ENCODE data around the gene ELANE. TPM values are rescaled to one million over a fixed set of nuclear protein-coding genes. Genes with fewer than 3 reads are reported as not detected.

ELANE gene
- total RNA-seq, 1 donor from 2014 or later: not detected

DNA sequence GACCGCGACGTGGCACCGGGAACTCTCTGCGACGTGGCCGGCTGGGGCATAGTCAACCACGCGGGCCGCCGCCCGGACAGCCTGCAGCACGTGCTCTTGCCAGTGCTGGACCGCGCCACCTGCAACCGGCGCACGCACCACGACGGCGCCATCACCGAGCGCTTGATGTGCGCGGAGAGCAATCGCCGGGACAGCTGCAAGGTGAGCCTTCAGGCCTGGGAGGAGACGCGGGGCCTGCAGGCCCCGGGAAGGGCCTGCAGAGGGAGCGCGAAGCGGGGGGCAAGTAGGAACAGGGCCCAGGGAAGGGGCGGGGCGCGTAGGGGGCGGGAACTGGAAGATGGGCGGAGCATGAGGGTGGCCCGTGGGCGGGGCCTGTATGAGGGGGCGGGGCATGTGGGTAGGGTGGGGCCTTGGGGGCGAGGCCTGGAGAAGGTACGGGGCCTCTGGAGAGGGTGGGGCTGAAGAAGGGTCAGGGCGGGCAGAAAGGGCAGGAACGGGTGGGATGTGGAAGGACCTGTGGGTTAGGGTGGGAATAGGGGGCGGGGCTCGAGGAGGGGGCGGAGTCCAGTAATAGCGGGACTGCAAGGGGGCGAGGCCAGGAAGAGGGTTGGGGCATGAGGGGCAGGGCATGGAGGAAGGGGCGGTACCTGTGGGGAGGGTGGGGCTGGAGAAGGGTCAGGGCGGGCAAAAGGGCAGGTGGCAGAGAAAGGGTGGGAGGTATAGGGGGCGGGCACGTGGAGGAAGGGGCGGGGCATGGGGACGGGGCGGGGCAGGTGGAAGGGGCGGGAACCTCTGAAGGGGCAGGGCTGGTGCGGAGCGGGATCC, 9.9 kb downstream of the ELANE start:
- no peak overlapping the region for H3K4me3 ChIP-seq (ENCODE audit: low read depth, low read length)
- TF ChIP-seq, protein P1, sequence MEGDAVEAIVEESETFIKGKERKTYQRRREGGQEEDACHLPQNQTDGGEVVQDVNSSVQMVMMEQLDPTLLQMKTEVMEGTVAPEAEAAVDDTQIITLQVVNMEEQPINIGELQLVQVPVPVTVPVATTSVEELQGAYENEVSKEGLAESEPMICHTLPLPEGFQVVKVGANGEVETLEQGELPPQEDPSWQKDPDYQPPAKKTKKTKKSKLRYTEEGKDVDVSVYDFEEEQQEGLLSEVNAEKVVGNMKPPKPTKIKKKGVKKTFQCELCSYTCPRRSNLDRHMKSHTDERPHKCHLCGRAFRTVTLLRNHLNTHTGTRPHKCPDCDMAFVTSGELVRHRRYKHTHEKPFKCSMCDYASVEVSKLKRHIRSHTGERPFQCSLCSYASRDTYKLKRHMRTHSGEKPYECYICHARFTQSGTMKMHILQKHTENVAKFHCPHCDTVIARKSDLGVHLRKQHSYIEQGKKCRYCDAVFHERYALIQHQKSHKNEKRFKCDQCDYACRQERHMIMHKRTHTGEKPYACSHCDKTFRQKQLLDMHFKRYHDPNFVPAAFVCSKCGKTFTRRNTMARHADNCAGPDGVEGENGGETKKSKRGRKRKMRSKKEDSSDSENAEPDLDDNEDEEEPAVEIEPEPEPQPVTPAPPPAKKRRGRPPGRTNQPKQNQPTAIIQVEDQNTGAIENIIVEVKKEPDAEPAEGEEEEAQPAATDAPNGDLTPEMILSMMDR (conservative IDR thresholded peaks at IDR 0.05; ENCODE audit: low read depth, low read length): no peak
- DNase-seq (ENCODE audit: low read depth): no peak

DNA sequence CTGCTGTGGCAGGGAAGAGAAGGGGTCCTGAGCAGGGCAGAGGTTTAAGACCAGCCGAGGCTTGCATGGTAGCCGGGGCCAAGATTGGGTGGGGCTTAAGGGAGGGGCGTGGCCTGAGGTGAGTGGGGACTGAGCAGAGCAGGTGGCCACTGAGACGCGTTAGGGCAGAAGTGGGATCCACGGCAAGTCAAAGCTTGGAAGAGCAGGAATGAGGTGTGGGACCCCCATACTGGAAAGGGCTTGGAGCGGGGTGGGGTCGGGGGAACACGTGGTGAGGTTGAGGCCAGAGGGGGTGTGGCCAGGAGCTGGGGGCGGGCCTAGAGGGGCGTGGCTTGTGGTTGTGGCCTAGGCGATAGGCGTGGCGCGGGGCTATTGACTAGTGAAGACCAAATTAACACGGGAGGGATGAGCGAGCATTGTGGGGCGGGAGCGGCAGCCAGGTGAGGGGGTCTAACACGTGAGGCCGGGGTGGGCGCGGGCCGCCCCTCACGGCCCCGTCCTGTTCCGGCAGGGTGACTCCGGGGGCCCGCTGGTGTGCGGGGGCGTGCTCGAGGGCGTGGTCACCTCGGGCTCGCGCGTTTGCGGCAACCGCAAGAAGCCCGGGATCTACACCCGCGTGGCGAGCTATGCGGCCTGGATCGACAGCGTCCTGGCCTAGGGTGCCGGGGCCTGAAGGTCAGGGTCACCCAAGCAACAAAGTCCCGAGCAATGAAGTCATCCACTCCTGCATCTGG, 10.6 kb downstream of the ELANE start:
- TF ChIP-seq, protein P1 (conservative IDR thresholded peaks at IDR 0.05; ENCODE audit: low read depth, low read length): no peak
- no peak for DNase-seq (ENCODE audit: low read depth)
- H3K4me3 ChIP-seq (ENCODE audit: low read depth, low read length): no peak overlapping the region

DNA sequence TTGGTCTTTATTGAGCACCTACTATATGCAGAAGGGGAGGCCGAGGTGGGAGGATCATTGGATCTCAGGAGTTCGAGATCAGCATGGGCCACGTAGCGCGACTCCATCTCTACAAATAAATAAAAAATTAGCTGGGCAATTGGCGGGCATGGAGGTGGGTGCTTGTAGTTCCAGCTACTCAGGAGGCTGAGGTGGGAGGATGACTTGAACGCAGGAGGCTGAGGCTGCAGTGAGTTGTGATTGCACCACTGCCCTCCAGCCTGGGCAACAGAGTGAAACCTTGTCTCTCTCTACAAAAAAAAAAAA, 11.2 kb downstream of the ELANE start:
- H3K4me3 ChIP-seq (ENCODE audit: low read depth, low read length): no peak overlapping the region
- TF ChIP-seq, protein P1 (conservative IDR thresholded peaks at IDR 0.05; ENCODE audit: low read depth, low read length): no peak
- no peak for DNase-seq (ENCODE audit: low read depth)

DNA sequence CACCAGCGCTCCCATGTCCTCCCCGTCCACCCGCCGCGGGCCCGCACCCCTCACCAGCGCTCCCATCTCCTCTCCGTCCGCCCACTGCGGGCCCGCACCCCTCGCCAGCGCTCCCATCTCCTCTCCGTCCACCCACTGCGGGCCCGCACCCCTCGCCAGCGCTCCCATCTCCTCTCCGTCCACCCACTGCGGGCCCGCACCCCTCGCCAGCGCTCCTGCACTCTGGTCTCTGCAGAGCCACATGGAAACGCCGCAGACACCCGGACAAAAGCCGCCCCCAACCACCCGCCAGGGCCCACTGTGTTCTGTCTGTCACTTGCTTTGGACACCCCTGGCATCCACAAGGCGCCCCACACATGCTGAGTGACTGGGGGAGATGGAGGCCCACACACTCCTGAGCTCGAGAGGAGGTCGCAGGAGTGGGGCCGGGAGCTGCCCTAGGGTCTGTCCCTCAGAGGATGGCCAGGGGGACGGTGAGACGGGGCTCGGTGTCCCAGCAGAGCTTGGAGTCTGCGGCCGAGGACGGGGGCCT, 14.7 kb downstream of the ELANE start:
- no peak overlapping the region for H3K4me3 ChIP-seq (ENCODE audit: low read depth, low read length)
- TF ChIP-seq, protein P1 (conservative IDR thresholded peaks at IDR 0.05; ENCODE audit: low read depth, low read length): no peak
- no peak for DNase-seq (ENCODE audit: low read depth)

DNA sequence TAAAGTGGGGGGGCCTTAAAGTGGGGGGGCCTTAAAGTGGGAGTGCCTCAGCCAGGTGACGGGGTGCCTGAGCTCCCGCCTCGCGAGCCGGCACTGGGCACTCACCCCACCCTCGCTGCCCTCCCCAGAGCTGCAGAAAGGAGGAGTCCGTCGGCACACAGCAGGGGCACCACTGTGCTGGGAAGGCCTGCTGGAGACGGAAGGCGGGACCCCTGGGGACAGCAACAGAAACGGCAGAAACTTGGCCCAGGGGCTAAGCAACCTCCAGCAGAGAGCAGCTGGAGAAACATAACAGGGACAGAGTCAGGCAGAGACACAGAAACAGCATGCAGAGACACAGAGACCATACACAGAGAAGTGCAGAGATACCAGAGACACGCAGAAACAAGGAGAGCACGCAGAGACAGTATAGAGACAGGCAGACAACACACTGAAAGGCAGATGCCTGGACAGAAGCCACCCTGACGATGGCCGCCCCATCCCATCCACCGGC, 15.2 kb downstream of the ELANE start:
- H3K4me3 ChIP-seq (ENCODE audit: low read depth, low read length): no peak overlapping the region
- DNase-seq (ENCODE audit: low read depth): no peak
- TF ChIP-seq, protein P1 (conservative IDR thresholded peaks at IDR 0.05; ENCODE audit: low read depth, low read length): no peak

DNA sequence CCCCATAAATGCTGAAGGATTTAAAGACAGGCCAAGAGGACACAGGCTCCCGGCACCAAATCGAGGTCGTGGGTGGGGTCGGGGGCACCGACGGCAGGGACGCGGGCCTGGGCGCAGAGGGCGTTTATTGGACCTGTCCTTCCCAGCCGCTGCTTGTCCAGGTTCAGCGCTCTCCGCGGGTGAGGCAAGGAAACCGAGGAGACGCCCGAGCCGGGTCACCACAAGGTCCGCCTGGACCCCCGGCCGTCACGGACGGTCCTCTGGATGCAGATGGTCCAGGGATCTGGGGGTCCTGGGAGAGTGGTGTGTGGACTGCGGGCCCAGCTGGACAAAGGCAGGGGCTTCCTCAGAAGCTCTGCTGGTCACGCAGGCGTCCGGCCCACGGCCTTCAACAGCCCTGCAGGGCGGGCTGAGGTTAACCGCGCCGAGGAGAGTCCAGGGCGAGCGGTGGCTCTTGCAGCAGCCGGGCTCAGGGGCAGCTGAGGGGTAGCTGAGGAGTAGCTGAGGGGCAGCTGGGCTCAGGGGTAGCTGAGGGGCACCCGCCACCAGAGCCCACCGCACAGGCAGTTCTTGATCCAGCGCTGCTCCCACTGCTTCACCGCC, 15.9 kb downstream of the ELANE start:
- DNase-seq (ENCODE audit: low read depth): no peak

More for the DNA sequence above, 15.9 kb downstream of the ELANE start:
- H3K4me3 ChIP-seq (ENCODE audit: low read depth, low read length): no peak overlapping the region
- TF ChIP-seq, protein P1 (conservative IDR thresholded peaks at IDR 0.05; ENCODE audit: low read depth, low read length): no peak

All from epithelial cell of proximal tubule (primary cell).